HCEC 1CT (cell line): Measurements from ENCODE around the gene PLEKHG4B.
"Not testable (repeated sequence)": the region's sequence is repeated elsewhere in the genome, so short reads cannot be mapped to it uniquely, and the experiment has no call there.

Experiments used
- DNase-seq: peaks from one replicate; pipeline ENCODE4 v3.0.0-alpha.2; 2017

PLEKHG4B gene

GRCh38 chr5:159448-160172, 67.6 kb downstream of the PLEKHG4B start:
- DNase-seq, result peak; percentile 39

- DNase-seq, result no peak
These were observed 68.2 kb downstream of the PLEKHG4B start for GRCh38 chr5:160173-160510.

- DNase-seq, result no peak
These were observed 69.2 kb downstream of the PLEKHG4B start for GRCh38 chr5:160921-161802.

GRCh38 chr5:161803-162110, 69.8 kb downstream of the PLEKHG4B start:
- no peak for DNase-seq

GRCh38 chr5:162190-162564, 70.2 kb downstream of the PLEKHG4B start:
- no peak for DNase-seq

GRCh38 chr5:162565-163337, 70.8 kb downstream of the PLEKHG4B start:
- DNase-seq, result no peak

- DNase-seq, result no peak
These were observed 71.3 kb downstream of the PLEKHG4B start for GRCh38 chr5:163338-163620.

- no peak for DNase-seq
These were observed 71.9 kb downstream of the PLEKHG4B start for GRCh38 chr5:163841-164240.

GRCh38 chr5:164244-164643, 72.3 kb downstream of the PLEKHG4B start:
- no peak for DNase-seq

GRCh38 chr5:164783-165182, 72.8 kb downstream of the PLEKHG4B start:
- DNase-seq, result not testable (repeated sequence)

- DNase-seq, result no peak
These were observed 74.7 kb downstream of the PLEKHG4B start for GRCh38 chr5:166441-167372.

- no peak for DNase-seq
These were observed 75.5 kb downstream of the PLEKHG4B start for GRCh38 chr5:167511-167910.

- DNase-seq, result peak; percentile 94
These were observed 76.2 kb downstream of the PLEKHG4B start for GRCh38 chr5:167982-168660.

- no peak for DNase-seq
These were observed 77.2 kb downstream of the PLEKHG4B start for GRCh38 chr5:169071-169727.

- no peak for DNase-seq
These were observed 77.7 kb downstream of the PLEKHG4B start for GRCh38 chr5:169728-170094.

GRCh38 chr5:170971-171800, 79.2 kb downstream of the PLEKHG4B start:
- DNase-seq, result no peak

GRCh38 chr5:171801-172331, 79.9 kb downstream of the PLEKHG4B start:
- no peak for DNase-seq

- DNase-seq, result no peak
These were observed 80.5 kb downstream of the PLEKHG4B start for GRCh38 chr5:172421-172820.

GRCh38 chr5:172841-173251, 80.9 kb downstream of the PLEKHG4B start:
- no peak for DNase-seq
